ENCODE data around the gene C11orf68.

DNA sequence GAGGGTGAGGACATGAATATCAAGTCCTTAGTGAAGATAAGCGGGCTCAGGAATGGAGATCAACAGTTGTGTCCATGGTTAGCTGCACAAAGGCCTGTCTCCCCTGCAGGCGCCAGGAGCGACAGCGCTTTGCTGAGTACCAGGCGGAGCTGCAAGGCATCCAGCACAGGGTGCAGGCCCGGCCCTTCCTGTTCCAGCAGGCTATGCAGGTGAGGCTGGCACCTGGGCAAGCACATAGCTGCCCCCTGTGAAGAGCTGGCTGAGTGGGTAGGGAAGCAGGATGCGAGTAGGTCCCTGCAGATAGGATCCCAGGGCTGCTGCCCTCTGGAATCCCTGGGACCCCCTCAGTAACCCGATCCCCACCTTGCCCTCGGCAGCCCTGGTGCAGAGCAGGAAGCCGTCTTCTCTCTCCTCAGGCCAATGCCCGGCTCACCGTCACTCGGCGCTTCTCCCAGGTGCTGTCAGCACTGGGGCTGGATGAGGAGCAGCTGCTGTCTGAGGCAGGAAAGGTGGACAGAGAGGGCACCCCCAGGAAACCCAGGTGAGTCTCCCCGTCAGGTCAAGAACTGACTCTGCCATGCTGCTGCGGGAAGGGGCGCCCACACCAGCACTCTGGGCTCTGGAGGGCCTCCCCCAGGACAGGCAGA is 40.0 kb upstream of the C11orf68 start:
- no peak for TF ChIP-seq ZSCAN29 (IDR thresholded peaks at IDR 0.05)
- TF ChIP-seq, protein P1, sequence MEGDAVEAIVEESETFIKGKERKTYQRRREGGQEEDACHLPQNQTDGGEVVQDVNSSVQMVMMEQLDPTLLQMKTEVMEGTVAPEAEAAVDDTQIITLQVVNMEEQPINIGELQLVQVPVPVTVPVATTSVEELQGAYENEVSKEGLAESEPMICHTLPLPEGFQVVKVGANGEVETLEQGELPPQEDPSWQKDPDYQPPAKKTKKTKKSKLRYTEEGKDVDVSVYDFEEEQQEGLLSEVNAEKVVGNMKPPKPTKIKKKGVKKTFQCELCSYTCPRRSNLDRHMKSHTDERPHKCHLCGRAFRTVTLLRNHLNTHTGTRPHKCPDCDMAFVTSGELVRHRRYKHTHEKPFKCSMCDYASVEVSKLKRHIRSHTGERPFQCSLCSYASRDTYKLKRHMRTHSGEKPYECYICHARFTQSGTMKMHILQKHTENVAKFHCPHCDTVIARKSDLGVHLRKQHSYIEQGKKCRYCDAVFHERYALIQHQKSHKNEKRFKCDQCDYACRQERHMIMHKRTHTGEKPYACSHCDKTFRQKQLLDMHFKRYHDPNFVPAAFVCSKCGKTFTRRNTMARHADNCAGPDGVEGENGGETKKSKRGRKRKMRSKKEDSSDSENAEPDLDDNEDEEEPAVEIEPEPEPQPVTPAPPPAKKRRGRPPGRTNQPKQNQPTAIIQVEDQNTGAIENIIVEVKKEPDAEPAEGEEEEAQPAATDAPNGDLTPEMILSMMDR (IDR thresholded peaks at IDR 0.05 in 2 of 3, conservative IDR thresholded peaks at IDR 0.05 in 1 of 3; ENCODE audit: control insufficient read depth in 2 of 3, extremely low read depth in 1 of 3, insufficient read depth in 1 of 3, low read depth in 3 of 3, low read length in 3 of 3) = no peak

All from GM12878 (cell line).